IPS-15b (cell line): Measurements from ENCODE around the gene ADGB.
"Not testable (repeated sequence)": the region's sequence is repeated elsewhere in the genome, so short reads cannot be mapped to it uniquely, and the experiment has no call there.

ENCODE experiments used
- H3K27me3 ChIP-seq: one replicate; pipeline ENCODE4 v1.6.1; 2013; ENCODE audit warnings: low read length; ENCODE audit not compliant: control insufficient read depth, insufficient read depth
- H3K36me3 ChIP-seq: one replicate; pipeline ENCODE4 v1.6.1; 2013; ENCODE audit warnings: low read length; ENCODE audit not compliant: control insufficient read depth, insufficient read depth
- H3K4me1 ChIP-seq: one replicate; pipeline ENCODE4 v1.6.1; 2013; ENCODE audit warnings: mild to moderate bottlenecking, low read length; ENCODE audit not compliant: control insufficient read depth, insufficient read depth
- H3K4me3 ChIP-seq: one replicate; pipeline ENCODE4 v1.5.1; 2013; ENCODE audit warnings: low read depth, low read length
- H3K9ac ChIP-seq: one replicate; pipeline ENCODE4 v1.6.1; 2013; ENCODE audit warnings: low read depth, mild to moderate bottlenecking, low read length
- H3K9me3 ChIP-seq: one replicate; pipeline ENCODE4 v1.6.1; 2013; ENCODE audit warnings: mild to moderate bottlenecking, low read length; ENCODE audit not compliant: control insufficient read depth, insufficient read depth

The ADGB gene

DNA sequence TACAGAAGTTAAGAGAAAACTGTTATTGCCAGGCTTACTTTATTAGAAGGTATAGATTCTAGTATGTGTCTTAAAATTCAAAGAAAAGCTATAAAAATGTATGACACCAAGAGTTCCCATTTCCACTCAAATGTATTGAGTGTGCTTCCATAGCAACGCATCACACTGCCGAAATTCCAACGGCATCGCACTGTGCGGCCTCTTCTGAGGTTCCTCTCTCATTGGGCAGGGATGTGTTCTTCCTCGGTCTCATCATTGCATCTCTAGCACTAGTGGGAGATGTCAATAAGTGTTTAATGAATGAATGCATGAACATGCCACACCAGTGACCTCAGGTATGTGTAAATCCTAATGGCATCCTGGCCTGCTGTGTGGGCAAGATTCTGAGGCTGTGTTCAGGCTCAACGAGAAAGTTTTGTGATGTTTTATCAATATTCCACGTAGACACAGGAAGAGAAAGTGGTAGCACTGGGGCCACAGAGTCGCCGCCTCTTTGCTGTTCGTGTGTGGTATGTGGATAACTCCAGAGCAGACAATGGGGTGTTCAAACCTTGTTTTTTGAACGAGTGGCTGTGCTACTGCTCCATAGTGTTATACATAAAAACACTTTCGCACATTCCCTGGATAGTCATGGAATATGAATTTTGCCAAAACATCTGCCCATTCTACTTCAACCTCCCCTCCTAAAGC lies 171.6 kb downstream of the ADGB start:
- Histone ChIP-seq H3K36me3 (no peaks in the 10 kb centered on the region), H3K4me3 (no peak overlapping the region), H3K4me1 (no peaks in the 10 kb centered on the region), H3K27me3 (no peaks in the 10 kb centered on the region), H3K9ac (no peak overlapping the region), H3K9me3 (no peaks in the 10 kb centered on the region)

DNA sequence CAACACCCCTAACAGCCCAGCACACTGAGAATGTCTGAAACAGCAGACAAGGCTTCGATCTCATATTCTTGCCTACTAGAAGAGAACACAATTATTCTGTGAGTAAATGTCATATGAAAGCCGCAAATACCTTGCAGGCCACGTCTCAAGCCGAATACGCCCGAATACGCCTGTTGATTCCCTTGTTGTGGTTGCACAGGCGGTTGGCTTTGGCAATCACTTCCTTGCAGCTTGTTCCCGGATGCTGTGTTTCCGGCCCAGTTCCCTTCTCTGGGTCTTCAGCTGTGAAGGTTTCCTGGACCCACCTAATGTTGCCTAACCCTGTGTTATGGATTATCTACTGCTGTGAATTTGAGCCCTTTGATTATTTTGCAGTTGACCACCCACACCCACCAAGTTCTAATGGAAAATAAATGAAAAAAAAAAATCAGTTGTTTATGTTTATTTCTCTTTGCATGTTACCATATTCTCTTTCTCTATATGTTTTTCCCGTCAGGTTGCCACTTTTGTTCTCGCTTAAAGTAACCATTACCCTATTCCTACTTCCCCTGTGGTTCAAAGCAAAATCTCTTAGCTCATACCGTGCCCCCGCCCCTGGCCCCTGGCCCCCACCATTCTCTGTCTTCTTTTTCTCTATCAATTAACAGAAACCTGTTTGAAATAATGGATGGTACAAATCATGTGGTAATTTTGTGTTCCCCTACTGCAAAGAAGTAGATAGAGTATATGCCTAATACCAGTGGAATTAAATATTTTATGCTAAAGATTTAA lies 172.4 kb downstream of the ADGB start:
- Histone ChIP-seq H3K4me1 (no peaks in the 10 kb centered on the region), H3K9ac (no peak overlapping the region), H3K36me3 (no peaks in the 10 kb centered on the region), H3K9me3 (no peaks in the 10 kb centered on the region), H3K27me3 (no peaks in the 10 kb centered on the region), H3K4me3 (no peak overlapping the region)

- Histone ChIP-seq H3K9me3 (no peaks in the 10 kb centered on the region), H3K9ac (no peak overlapping the region), H3K4me1 (no peaks in the 10 kb centered on the region), H3K27me3 (no peaks in the 10 kb centered on the region), H3K4me3 (no peak overlapping the region), H3K36me3 (no peaks in the 10 kb centered on the region)
Measured at GRCh38 chr6:146775220-146775619, 176.4 kb downstream of the ADGB start.

DNA sequence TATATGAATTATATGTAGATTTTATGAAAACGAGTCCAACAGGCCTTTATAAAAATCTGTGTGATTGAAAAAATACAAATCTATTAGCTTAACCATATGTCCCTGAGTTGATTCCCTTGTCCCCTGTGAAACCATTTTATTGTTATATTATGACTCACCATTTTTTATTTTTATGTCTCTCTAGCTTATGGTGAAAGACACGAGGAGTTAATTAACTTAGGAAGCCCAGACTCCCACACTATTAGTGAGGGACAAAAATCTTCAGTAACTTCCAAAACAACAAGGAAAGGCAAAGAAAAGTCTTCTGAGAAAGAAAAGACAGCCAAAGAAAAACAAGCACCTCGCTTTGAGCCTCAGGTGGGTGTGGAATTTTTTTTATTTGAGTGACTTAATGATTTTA lies 183.1 kb downstream of the ADGB start:
- Histone ChIP-seq H3K4me3 (no peak overlapping the region), H3K9ac (no peak overlapping the region), H3K27me3 (no peaks in the 10 kb centered on the region)

DNA sequence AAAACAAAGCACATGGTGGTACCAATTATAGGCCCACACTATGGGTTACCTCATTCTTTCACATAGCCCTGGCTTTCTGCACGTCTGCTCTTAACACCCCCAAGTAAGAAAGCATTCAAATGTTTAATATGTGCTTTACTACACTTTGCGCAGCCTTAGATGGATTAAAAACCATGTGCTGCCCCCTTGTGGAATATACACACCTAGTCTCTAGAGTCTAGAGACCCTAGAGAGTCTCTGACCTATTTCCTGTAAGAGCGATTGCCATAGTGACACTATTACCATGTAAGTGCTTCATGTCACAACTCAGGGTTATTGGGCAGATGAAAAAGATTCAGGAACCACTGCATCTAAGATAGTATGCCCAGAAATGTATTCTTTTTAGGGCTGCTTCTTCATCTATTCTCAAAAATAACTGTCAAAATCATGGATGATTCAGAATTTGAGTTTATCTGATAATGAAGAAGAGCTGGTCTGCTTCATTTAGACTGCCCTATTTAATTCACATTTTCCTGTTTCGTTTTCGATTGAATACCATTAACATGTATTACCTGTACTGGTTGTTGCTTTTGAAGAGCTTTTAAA lies 186.3 kb downstream of the ADGB start:
- Histone ChIP-seq H3K4me1 (peaks cover 5% of the 10 kb centered on the region), H3K4me3 (no peak overlapping the region), H3K9me3 (no peaks in the 10 kb centered on the region), H3K36me3 (no peaks in the 10 kb centered on the region), H3K9ac (no peak overlapping the region), H3K27me3 (no peaks in the 10 kb centered on the region)

More for the DNA sequence above, 183.1 kb downstream of the ADGB start:
- Histone ChIP-seq H3K4me1 (peaks cover 5% of the 10 kb centered on the region), H3K9me3 (no peaks in the 10 kb centered on the region), H3K36me3 (no peaks in the 10 kb centered on the region)

- Histone ChIP-seq H3K27me3 (no peaks in the 10 kb centered on the region), H3K9ac (no peak overlapping the region), H3K4me1 (peaks cover 5% of the 10 kb centered on the region), H3K9me3 (no peaks in the 10 kb centered on the region), H3K36me3 (no peaks in the 10 kb centered on the region), H3K4me3 (no peak overlapping the region)
Measured at GRCh38 chr6:146787876-146788508, 189.2 kb downstream of the ADGB start.

- no peaks in the 10 kb centered on the region for H3K36me3 ChIP-seq
- H3K9me3 ChIP-seq: no peaks in the 10 kb centered on the region
- no peak overlapping the region for H3K9ac ChIP-seq
- peaks cover under 1% of the 10 kb centered on the region for H3K4me1 ChIP-seq
- no peaks in the 10 kb centered on the region for H3K27me3 ChIP-seq
- H3K4me3 ChIP-seq: no peak overlapping the region
Measured at GRCh38 chr6:146790561-146791091, 191.9 kb downstream of the ADGB start.

- H3K27me3 ChIP-seq: no peaks in the 10 kb centered on the region
Measured at GRCh38 chr6:146791930-146792329, 193.2 kb downstream of the ADGB start.

DNA sequence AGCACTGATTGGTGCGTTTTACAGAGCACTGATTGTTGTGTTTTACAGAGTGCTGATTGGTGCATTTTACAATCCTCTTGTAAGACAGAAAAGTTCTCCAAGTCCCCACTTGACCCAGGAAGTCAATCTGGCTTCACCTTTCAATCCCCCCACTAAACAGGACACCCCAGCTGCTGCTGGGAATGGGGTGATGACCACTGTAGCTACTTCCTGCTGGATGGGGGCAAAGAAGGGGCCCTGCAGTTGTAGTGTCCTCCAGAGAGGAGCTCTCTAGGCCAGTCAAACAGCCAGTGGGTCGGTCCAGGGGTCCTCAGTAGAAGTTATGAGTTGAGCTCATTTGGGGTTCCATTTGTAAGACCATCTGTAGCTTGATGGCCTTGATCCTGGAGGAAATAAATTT lies 194.4 kb downstream of the ADGB start:
- not testable (repeated sequence) for H3K27me3 ChIP-seq, H3K9me3 ChIP-seq, H3K9ac ChIP-seq, H3K4me1 ChIP-seq, H3K4me3 ChIP-seq, H3K36me3 ChIP-seq

More at GRCh38 chr6:146791930-146792329, 193.2 kb downstream of the ADGB start:
- Histone ChIP-seq H3K36me3 (no peaks in the 10 kb centered on the region), H3K9ac (no peak overlapping the region), H3K4me3 (no peak overlapping the region), H3K9me3 (no peaks in the 10 kb centered on the region), H3K4me1 (no peaks in the 10 kb centered on the region)

GRCh38 chr6:146795479-146796133 lies 196.8 kb downstream of the ADGB start:
- Histone ChIP-seq H3K9ac (no peak overlapping the region), H3K9me3 (no peaks in the 10 kb centered on the region), H3K4me1 (no peaks in the 10 kb centered on the region), H3K4me3 (no peak overlapping the region), H3K36me3 (no peaks in the 10 kb centered on the region), H3K27me3 (no peaks in the 10 kb centered on the region)

- H3K9ac ChIP-seq, H3K4me3 ChIP-seq, H3K4me1 ChIP-seq, H3K9me3 ChIP-seq, H3K27me3 ChIP-seq, H3K36me3 ChIP-seq: not testable (repeated sequence)
Measured at GRCh38 chr6:146803167-146803566, 204.4 kb downstream of the ADGB start.
